HG03097 (cell line): ENCODE measurements around the gene NXPH4.

Source experiments
- ATAC-seq: cut with Tn5 transposase; IDR thresholded peaks from one replicate; pipeline ENCODE4 v1.9.1; 2021; ENCODE audit not compliant: unreplicated experiment, low FRiP score

Gene NXPH4

DNA sequence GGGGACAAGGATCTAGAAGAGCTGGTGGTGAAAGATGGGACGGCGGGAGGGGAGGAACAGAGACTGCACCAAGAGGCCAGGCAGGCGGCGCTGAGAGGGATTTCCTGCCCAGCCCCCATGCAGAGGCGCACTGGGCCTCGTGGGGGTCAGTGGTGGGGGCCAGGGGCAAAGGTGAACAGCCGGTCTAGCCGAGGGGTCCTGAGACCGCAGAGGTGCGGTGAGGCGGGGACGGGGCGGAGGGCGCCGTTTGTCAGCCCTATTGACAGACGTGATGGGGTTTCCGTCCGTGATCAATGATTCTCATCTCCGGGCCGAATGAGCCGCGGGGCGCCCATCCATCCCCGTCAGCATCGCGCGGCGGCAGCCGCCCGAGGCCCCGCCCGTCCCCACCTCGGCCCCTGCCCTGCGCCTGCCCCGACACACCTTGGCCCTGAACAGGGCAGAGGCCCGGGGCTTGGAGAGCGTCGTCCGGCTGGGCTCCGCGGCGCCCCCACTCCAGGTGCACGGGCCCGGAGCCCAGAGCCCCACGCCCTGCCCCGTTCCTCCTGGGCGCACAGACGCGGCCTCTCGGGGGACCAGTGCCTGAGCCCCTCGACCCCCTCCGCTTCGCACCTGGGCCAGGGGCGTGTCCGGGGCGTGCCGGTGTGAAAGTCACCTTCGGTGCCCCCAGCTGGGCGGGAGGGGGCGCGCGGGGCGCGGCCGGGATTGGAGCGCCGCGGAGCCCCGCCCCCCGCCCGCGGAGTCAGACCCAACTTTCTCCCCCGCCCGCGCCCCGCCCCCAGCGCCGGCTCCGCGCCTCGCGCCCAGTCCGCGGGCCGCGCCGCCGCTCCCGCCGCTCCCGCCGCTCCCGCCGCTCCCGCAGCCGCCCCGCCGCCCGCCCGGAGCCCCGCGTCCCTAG lies at the start of gene NXPH4:
TSS of gene NXPH4 (plus strand) at position 781 of the 898 bp plus-strand sequence. CDS start 176 bp downstream, outside the sequence.
- ATAC-seq = no peak

DNA sequence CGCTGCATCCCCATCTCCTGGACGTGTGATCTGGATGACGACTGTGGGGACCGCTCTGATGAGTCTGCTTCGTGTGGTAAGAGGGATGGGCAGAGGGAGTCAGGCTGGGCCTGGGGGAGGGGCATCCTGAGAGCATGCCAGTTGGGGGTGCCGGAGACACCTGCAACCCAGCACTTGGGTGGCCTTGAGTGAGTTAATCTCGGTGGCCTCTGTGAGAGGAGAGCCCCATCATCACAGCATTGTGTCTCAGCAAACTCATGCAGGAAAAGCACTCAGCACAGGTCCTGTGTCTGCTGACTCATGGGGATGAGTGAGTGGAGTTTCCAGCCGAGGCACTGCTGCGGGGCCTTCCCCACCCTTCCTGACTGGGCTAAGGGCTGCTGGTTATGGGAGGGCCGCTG lies 49.6 kb upstream of the NXPH4 start:
- ATAC-seq = no peak

DNA sequence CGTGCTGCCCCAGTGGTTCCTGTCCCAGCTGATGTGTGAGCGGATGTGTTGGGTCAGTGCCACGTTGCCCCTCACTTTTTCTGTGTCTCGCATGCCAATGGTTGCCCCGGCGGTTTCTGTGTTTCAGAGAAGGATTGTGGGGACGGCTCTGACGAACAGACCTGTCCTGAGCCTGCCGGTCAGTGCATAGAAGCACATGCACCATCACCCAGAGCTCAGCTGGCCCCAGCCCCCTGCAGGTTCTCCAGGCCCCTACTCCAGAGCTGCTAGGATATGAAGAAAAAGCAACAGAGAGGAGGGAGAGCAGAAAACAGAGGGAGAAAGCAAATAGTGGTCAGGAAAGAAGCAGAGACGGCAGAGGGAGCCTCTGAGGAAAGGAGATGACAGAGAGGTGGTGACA lies 48.5 kb upstream of the NXPH4 start:
- ATAC-seq = no peak

DNA sequence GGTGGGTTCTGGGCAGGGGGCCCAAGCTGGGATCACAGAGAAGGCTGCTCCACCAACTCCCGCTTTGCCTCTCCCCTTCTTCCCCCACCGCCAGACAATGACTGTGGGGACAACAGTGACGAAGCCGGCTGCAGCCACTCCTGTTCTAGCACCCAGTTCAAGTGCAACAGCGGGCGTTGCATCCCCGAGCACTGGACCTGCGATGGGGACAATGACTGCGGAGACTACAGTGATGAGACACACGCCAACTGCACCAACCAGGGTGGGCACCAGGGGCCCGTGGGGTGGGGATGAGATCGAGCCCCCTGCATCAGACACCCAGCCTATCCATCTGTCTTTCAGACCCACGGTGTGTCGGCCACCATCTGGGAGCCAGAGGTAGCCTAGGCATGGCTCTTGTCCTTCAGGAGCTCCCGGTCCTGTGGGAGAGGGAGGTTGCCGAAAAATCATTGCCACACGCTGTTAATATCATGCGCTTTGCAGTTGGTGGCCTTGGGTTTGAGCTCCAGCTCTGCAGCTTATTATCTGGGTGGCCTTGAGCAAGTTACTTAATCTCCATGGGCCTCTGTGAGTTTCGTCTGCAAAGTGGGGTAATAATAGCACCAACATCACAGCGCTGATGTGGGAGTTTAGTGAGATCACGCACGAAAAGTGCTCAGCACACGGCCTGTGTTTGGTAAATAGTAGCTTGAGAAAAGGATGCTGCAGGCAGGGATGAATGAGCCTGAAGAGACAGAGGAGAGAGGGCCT lies 47.4 kb upstream of the NXPH4 start:
- no peak for ATAC-seq

DNA sequence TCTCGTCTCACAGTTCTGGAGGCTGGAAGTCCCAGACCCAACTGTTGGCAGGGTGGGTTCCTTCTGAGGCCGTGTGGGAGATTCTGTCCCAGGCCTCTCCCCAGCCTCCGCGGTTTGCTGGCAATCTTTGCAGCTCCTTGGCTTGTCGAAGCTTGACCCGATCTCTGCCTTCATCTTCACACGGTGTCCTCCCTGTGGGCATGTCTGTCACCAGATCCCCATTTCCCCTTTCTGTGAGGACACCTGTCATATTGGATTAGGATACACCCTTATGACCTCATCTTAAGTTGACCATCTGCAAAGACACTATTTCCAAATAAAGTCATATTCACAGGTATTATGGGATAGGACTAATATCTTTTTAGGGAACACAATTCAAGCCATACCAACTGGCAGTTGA lies 46.6 kb upstream of the NXPH4 start:
- ATAC-seq = no peak

DNA sequence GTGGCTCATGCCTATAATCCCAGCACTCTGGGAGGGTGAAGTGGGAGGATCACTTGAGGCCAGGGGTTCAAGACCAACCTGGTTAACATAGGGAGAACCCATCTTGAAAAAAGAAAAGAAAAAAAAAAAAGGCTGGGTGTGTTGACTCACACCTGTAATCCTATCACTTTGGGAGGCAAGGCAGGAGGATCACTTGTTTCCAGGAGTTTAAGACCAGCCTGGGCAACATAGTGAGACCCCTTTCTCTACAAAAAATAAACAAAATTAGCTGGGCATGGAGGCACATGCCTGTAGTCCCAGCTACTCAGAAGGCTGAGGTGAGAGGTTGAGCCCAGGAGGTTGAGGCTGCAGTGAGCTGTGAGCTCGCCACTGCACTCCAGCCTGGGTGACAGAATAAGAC lies 46.2 kb upstream of the NXPH4 start:
- ATAC-seq = no peak

DNA sequence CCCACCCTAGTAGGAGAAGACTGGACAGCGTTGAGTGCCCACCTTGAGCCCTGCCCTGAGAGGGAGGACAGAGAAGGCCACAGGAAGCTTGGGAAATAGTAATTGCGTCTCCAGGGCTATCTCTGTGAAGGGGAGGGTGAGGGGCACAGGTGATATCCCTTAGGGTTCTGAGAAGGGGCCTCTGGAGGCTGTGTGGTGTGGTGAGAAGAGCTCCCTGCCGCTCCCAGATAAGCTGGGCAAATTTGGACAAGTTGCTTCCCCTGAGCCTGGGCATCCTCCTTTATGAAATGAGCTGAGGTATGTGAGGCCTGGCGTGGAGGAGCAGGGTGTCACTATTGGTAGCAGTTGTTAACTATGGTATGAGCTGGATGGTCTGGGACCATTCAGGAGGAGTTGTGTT lies 45.7 kb upstream of the NXPH4 start:
- ATAC-seq = no peak

DNA sequence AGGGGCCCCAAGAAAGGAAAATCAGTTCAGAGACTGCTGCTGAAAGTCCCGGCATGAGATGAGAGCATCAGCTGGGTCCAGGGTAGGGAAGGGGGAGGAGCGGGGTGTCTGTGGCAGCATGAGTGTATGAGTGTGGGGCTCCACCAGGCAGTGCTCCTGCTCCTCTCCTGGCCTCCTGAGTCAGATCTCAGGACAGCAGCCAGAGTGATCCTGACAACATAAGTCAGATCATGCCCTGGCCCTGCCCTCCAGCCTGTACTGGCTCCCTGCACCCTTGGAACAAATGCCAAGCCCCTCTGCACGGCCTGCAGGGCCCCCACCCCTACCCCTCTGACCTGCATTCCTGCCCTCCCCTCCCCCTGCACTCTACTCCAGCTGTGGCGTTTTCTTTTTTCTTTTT lies 44.9 kb upstream of the NXPH4 start:
- no peak for ATAC-seq

DNA sequence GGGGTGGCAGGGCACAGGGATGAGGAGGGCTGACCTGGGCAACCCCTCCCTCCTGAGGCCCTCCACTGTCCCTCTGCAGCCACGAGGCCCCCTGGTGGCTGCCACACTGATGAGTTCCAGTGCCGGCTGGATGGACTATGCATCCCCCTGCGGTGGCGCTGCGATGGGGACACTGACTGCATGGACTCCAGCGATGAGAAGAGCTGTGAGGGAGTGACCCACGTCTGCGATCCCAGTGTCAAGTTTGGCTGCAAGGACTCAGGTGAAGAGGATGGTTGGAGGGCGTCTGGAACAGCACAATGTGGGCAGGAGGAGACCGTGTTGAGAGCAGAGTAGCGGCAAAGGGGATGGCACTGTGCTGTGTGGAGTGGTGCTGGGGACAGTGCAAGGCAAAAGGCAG lies 43.5 kb upstream of the NXPH4 start:
- ATAC-seq = no peak

DNA sequence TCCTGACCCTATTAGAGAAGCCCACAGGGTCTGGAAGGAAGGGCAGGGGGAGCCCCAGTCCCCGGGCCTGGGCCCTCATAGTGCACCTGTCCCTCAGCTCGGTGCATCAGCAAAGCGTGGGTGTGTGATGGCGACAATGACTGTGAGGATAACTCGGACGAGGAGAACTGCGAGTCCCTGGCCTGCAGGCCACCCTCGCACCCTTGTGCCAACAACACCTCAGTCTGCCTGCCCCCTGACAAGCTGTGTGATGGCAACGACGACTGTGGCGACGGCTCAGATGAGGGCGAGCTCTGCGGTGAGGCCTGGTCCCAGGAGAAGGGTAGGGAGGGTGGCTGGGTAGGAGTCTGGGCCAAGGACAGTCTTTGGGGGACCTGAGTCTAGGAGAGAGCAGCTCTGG lies 42.9 kb upstream of the NXPH4 start:
- ATAC-seq = no peak

DNA sequence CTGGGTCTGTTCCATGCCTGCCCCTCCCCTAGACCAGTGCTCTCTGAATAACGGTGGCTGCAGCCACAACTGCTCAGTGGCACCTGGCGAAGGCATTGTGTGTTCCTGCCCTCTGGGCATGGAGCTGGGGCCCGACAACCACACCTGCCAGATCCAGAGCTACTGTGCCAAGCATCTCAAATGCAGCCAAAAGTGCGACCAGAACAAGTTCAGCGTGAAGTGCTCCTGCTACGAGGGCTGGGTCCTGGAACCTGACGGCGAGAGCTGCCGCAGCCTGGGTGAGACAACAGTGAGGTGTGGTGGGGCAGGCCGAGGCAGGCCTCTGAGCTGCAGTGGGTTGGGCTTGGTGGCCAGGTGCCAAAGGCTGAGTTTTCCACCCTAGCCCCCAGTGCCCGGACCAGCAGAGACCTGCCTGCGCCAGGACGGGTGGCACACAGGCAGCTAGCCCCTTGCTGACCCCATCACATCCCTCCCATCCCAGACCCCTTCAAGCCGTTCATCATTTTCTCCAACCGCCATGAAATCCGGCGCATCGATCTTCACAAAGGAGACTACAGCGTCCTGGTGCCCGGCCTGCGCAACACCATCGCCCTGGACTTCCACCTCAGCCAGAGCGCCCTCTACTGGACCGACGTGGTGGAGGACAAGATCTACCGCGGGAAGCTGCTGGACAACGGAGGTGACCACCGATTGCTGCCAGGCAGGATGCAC lies 41.0 kb upstream of the NXPH4 start:
- ATAC-seq = no peak

DNA sequence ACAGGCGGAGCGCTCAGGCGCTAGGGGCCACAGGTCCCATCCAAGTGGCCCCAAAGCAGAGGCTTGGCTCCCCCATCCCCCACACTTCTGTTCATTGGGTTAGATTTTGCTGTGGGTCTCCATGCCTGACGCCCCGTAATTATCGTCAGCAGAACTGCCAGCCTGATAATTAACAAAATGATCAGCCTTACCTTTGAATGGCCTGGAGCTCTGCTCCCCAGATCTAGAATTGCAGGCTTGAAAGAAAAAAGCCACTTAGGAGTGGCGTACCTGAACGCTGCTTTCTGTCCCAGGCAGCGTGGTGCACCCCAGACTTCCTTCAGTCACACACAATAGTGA lies 40.5 kb upstream of the NXPH4 start:
- ATAC-seq = no peak

DNA sequence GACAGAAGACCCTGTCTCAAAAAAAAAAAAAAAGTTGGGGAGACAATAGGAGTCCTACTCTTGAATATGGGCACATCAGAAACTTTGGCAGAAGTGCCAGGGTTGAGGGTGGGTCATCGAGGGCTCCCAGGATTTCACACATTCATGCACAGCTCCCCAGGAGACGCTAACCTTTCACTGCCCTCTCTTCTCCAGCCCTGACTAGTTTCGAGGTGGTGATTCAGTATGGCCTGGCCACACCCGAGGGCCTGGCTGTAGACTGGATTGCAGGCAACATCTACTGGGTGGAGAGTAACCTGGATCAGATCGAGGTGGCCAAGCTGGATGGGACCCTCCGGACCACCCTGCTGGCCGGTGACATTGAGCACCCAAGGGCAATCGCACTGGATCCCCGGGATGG lies 39.7 kb upstream of the NXPH4 start:
- no peak for ATAC-seq

DNA sequence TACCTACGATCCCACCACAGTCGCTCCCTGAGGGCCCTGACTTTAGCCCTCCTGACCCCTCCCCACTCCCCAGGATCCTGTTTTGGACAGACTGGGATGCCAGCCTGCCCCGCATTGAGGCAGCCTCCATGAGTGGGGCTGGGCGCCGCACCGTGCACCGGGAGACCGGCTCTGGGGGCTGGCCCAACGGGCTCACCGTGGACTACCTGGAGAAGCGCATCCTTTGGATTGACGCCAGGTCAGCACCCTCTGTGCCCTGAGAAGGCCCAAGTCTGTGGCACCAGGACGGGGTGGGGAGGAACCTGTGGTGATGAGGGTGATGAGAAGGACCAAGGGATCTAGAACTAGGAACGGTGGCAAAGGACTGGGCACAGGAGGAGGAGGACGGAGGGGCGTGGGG lies 39.2 kb upstream of the NXPH4 start:
- ATAC-seq = no peak

DNA sequence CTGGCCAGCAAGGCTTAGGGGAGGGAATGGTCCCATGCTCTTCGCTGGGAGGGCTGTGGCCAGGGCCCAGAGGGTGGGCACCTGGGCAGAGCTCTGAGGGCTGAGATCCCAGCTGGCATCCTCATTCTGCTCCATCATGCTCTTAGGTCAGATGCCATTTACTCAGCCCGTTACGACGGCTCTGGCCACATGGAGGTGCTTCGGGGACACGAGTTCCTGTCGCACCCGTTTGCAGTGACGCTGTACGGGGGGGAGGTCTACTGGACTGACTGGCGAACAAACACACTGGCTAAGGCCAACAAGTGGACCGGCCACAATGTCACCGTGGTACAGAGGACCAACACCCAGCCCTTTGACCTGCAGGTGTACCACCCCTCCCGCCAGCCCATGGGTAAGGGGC lies 38.4 kb upstream of the NXPH4 start:
- ATAC-seq = no peak

DNA sequence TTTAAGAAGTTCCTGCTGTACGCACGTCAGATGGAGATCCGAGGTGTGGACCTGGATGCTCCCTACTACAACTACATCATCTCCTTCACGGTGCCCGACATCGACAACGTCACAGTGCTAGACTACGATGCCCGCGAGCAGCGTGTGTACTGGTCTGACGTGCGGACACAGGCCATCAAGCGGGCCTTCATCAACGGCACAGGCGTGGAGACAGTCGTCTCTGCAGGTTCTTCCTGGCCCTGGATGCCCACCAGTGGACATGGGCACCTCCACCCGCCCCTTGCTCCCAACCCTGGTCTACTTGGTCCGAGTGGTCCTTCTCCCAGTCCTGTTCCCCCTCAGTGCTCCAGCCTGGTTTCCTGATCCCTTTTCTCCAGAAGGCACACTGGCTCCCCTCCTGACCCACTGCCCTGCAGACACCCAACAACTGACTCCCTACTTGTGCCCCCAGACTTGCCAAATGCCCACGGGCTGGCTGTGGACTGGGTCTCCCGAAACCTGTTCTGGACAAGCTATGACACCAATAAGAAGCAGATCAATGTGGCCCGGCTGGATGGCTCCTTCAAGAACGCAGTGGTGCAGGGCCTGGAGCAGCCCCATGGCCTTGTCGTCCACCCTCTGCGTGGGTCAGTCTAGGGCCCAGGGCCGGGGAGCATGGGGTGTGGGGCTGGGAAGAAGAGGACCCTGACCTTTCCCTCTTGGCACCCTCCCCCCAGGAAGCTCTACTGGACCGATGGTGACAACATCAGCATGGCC lies 37.1 kb upstream of the NXPH4 start:
- ATAC-seq = no peak

DNA sequence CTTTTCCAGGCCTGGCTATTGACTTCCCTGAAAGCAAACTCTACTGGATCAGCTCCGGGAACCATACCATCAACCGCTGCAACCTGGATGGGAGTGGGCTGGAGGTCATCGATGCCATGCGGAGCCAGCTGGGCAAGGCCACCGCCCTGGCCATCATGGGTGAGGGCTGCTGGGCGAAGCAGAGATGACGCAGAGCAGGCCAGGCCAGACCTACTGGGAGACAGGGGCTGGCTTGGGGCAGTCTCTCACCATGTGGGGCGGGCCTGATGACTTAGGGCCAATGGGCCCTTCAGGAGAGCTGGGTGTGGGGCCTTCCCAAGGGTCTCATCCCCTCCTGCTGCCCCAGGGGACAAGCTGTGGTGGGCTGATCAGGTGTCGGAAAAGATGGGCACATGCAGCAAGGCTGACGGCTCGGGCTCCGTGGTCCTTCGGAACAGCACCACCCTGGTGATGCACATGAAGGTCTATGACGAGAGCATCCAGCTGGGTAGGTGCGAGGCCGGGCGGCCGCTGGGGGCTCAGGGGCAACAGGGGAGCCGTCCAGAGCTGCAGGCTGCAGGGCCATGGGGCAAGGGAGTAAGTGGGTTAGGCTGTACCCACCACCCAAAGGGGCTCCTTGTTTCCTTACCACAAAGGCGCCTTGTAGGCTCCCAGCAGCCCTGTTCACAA lies 36.1 kb upstream of the NXPH4 start:
- no peak for ATAC-seq

DNA sequence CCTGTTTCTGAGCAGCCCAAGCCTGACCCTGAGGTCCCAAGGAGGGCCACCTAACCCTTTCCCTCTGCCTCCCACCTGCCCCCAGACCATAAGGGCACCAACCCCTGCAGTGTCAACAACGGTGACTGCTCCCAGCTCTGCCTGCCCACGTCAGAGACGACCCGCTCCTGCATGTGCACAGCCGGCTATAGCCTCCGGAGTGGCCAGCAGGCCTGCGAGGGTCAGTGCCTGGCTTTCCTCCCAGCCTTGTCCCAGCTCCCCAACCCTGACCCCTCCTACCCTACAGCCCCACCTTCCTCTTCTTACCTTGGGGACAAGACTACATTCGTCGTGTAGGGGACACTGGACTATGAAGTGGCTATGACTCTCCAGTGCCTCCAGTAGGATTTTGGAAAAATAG lies 35.5 kb upstream of the NXPH4 start:
- no peak for ATAC-seq

DNA sequence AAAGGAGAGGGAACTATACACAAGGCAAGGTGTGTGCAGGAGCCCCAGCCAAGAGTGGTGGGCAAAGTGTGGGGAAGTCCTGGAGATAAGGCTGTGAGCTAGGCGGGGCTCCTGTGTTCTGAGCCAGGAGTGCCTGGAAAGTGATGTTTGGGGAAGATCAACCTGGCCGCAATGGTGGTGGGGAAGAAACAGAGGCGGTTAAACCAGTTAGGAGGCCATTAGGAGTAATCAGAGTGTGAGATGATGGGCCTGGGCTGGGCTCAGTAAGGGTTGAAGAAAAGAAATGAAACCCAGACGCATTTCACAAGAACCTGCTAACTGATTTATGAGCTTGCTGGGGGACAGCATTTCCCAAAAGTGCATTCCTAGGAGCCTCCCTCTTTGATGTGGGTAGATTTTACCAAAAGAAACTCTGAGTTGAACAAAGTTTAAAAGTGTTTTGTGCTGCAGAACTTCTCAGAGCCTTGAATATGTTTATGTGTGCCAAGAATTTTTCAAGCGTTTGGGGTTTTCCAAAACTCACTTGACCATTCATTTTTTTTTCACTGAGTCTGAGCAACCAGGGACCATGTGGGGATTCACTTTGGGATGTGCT lies 34.9 kb upstream of the NXPH4 start:
- ATAC-seq = no peak
